ENCODE measurements around the gene ATRNL1.

ATRNL1 gene

GRCh38 chr10:115845921-115846320, 752.8 kb downstream of the ATRNL1 start:
- no peak for DNase-seq (ENCODE audit: low read depth)

GRCh38 chr10:115846528-115846927, 753.4 kb downstream of the ATRNL1 start:
- no peak for DNase-seq (ENCODE audit: low read depth)

DNA sequence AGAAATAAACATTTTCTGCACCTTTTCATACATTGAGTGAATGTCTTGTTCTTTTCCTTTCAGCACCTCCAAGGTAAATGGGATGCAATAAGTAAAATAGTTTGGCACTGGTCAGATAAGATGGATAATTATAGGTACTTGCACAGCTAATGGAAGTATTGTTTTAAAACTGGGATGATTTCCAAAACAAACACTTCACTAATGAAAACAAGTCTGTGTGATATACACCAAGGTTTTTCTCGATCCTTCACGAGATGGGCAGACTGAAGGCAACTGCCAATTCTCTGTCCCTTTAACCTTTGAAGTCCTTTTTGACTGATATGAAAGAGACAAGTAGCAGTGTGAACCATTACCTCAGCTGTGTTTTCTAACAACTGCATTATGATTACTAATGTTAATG, 756.0 kb downstream of the ATRNL1 start:
- no peak for DNase-seq (ENCODE audit: low read depth)

DNA sequence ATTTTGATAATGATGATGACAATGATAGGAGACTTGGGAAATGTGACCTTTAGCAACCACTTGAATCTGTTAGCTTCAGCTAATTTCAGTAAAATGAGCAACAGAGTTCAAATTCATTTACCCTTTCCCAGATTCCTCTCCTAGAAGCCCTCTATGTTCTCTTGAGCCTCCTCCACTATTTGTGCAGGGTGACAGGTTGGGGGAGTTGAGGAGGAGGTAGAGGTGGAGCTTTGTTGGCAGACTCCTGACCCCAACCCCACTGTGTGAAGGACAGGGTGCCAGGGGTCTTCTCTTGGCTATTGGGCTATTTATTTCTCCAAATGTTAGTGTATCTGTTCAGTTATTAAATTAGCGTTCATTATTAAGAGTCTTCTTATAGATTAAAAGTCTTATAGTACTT, 757.5 kb downstream of the ATRNL1 start:
- DNase-seq (ENCODE audit: low read depth), result no peak

GRCh38 chr10:115851695-115852094, 758.5 kb downstream of the ATRNL1 start:
- DNase-seq (ENCODE audit: low read depth), result no peak

DNA sequence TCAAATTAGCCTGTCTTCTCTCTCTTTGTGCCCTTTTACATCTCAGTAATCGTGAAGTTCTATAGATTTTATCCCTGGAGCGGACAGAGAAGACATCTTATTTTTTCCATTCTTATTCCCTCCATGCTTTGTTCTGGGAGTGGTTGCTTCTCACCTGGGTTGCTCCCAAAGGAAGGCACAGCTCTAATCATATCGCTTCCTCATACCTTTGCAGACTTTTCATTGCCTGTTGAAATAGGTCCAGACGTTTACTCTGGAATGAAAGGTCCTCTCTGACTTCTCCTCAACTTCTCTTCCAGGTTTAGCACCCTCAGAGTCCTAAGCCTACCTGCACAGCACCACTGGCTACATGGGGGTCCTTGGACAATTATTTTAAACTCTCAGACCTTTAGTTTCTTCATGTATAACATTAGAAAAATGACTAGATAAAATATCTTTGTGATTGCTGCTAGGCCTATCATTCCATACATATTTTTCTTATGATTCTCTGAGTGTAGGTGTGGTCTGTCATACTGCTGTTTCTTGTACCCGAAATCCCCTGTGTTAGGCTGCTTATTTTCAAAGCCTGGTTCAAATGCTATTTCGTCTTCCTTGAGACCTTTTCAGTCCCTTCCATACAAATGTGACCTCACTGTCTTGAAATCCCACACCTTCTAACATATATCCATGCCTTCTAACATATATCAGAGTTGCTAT, 761.7 kb downstream of the ATRNL1 start:
- no peak for DNase-seq (ENCODE audit: low read depth)

DNA sequence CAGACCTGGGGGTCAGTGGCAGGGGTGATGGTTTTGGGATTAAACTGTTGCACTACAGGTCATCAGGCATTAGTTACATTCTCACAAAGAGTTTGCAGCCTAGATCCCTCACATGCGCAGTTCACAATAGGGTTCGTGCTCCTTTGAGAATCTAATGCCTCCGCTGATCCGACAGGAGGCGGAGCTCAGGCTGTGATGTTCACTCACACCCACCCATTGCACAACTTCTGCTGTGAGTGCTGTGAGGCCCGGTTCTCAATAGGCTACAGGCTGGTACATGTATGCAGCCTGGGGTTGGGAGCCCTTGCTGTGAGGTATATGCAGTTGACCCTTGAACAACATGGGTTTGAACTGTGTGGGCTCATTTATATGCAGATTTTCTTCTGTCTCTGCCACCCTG, 763.4 kb downstream of the ATRNL1 start:
- DNase-seq (ENCODE audit: low read depth), result no peak

DNA sequence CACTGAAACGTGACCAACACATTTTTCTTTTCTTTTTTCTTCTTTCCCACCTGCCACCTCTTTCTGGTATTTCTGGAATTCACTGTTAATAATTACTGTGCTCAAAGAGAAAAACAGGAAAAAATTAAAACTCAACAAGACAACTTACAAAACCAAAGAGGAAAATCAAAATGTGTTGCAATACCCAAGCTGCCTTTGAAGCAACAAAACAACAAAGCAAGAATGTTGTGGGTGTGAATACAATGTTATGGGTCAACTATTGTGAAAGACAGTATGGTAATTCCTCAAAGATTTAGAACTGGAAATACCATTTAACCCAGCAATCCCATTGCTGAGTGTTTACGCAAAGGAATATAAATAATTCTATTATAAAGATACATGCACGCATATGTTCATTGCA, 764.7 kb downstream of the ATRNL1 start:
- DNase-seq (ENCODE audit: low read depth), result no peak

GRCh38 chr10:115860182-115861107, 767.3 kb downstream of the ATRNL1 start:
- DNase-seq (ENCODE audit: low read depth), result no peak

DNA sequence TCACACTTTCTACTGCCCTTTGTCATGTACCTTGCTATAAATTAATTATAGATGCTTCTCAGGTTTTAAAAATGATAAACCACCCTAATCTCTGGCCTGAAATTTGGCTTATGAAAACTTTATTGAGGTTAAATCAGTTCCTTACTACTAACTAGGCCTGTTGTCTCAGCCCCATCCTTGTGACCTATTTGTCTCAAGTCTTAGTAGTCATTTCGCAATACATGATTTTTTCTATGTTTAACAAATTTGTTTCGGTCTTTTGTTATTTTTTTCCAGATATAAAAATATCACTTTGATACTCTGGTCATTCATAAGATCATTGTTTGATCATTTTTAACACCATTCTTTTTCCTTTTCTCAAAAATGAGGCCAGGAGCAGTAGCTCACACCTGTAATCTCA, 768.3 kb downstream of the ATRNL1 start:
- peak; percentile 4 for DNase-seq (ENCODE audit: low read depth)

DNA sequence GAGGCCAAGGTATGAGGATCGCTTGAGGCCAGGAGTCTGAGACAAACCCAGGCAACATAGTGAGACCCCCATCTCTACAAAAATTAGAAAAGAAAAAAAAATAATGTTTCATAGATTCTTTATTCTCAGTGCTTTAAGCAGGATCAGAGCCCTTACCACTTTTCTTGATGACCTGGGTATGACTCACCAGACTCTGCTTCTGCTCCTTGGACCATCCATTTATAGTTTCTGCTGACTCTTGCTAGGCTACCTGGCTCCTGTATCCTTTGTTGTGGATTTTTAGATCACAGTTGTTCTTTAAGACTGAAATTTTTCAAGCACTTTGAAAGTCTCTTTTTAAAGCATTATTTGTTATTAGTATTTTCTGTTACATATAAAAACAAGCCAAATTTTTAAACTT, 768.7 kb downstream of the ATRNL1 start:
- peak; percentile 24 for DNase-seq (ENCODE audit: low read depth)

DNA sequence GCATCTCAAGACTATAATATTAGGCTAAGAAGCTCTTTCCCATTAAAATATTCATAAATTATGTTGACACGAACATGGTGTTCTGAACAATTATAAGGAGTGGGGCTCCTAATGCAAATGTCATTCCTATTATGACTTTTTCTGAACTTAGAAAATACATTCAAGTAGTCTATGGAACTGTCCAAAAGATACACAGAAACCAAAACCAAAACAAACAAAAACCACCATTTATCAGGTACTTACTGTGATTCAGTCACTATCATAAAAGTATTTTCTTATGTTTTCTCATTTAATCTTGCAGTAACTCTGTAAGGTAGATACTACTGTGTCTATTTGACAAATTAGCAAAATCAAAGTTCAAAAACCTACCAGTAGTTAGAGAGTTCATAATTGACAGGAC, 773.0 kb downstream of the ATRNL1 start:
- no peak for DNase-seq (ENCODE audit: low read depth)

- DNase-seq (ENCODE audit: low read depth), result no peak
Observed at GRCh38 chr10:115866691-115867090, 773.5 kb downstream of the ATRNL1 start.

- DNase-seq (ENCODE audit: low read depth), result no peak
Observed at GRCh38 chr10:115867305-115867704, 774.1 kb downstream of the ATRNL1 start.

DNA sequence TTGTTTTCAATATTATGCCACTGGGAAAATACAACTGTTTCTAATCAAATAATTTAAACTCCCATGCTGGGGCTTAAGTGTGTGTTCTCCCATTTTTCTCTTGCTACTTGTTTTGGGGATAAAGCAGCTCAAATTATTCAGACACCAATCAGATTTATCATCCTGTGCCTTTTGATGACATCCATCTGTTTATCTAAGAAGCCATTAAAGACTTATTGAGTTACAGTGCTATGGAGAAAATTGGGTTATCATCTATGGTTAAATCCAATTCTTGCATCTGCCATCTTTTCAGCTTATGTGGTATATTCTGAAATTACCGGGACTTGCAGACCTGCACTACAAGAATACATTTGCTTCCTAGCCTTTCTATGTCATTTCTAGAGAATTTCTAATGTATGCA, 778.7 kb downstream of the ATRNL1 start:
- DNase-seq (ENCODE audit: low read depth), result no peak

GRCh38 chr10:115875172-115875571, 782.0 kb downstream of the ATRNL1 start:
- DNase-seq (ENCODE audit: low read depth), result no peak

DNA sequence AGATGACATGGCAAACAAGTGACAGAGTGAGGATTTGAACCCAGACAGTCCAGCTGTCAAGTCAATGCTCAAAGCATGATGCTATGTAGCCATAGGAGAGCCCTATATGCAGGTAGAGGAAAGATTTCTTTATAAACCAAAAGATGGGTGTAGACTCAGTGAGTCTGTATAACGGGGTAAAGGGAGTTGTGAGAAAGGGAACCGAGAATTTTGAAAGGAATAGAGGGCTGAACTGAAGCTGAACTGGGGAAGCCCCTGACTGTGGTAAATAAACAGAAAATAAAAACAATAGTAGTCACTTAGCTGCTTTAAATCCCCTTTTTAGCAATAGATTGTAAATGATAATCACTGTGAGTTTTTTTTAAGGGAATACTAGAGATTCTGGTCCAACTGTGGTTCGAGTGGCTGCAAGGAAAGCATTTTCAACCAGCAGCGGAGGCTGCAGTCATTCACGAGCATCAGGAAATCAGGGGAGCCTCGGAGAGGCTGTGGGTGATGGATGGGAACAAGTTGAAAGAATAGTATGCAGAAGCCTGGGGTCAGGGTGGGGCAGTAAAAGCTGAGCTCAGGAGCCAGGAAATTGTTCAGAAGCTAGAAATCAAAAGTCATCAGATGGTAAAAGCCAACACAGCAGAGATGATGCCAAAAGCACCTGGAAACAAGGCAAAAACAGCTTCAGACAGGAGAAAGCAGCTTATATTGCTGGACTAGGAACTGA, 786.4 kb downstream of the ATRNL1 start:
- DNase-seq (ENCODE audit: low read depth), result no peak

DNA sequence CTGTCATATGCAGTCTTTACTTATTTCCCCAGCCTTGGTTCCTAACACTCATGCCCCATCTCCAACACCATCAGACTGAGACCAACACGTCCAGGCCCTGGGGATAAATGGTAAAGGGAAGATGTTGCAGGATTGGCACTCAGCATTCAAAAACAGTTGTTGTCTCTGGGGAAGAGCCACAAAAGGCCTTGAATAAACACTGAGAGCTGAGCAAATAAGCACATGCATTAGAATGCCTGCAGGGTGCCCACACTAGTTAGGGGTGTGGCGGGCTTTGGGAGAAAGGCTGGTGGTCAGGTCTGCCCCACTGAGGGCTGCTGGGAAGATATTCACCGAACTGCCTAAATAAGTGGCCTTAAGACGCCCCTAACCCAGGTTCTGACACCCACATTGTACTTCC, 788.9 kb downstream of the ATRNL1 start:
- no peak for DNase-seq (ENCODE audit: low read depth)

GRCh38 chr10:115883372-115883771, 790.2 kb downstream of the ATRNL1 start:
- no peak for DNase-seq (ENCODE audit: low read depth)

GRCh38 chr10:115884331-115884730, 791.2 kb downstream of the ATRNL1 start:
- no peak for DNase-seq (ENCODE audit: low read depth)

DNA sequence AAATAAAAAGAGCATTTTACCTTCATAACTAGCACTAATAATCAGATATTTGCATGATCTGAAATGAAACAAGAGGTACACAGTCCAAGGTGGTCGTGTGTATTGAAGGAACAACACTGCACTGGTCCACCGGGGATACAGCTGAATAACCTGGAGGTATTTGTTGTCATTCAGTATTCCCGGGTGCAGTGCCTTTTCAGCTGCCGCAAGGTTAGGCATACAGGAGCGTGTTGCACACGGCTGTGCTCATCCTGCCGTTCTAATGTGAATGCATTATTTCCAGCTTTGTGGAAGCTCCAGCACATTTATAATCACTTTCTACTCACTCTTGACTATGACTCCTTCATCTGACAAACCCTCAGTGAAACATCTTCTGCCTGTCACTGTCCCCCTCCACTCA, 802.0 kb downstream of the ATRNL1 start:
- DNase-seq (ENCODE audit: low read depth), result no peak

DNA sequence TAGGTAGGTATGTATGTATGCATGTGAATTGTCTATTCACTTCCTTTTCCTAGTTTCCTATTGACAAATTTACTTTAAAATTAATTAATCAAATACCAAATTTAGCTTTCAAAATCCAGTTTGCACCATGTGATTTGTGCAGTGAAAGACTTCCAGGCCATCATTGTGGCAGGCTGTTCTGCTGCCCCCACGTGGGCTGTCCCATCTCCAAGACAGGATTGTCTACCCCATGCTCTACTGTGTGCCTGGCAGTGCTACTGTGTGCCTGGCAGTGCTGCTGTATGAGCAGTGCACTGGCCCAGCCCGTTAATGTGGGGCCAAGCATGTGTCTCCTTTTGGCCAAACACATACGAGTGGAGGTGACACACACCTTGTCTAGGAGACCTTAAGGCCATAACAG, 805.1 kb downstream of the ATRNL1 start:
- DNase-seq (ENCODE audit: low read depth), result no peak

GRCh38 chr10:115902596-115902995, 809.4 kb downstream of the ATRNL1 start:
- no peak for DNase-seq (ENCODE audit: low read depth)
